Stimulated activated memory B cell treated with anti-CD40 and anti-IgM and Interleukin-4, amounts not matched to agents 10 μg/mL and 1 μg/mL and 100 μg/mL, for 72 hours (primary cell): ENCODE measurements around the gene CNIH4.
"Not testable (repeated sequence)": the region's sequence is repeated elsewhere in the genome, so short reads cannot be mapped to it uniquely, and the experiment has no call there.

Experiments
- ATAC-seq: fragments of 150-1000 bp; cut with Tn5 transposase; 2 replicates; pipeline ENCODE4 v1.10.0; 2021
- H3K27ac Mint-ChIP-seq: one replicate; pipeline ENCODE4 v1.8.0; 2022; ENCODE audit warnings: mild to moderate bottlenecking, mixed read lengths
- H3K27me3 Mint-ChIP-seq: one replicate; pipeline ENCODE4 v1.8.0; 2022; ENCODE audit warnings: mixed read lengths
- H3K36me3 Mint-ChIP-seq: one replicate; pipeline ENCODE4 v1.8.0; 2022; ENCODE audit warnings: mixed read lengths
- H3K4me1 Mint-ChIP-seq: one replicate; pipeline ENCODE4 v1.8.0; 2022; ENCODE audit warnings: mixed read lengths
- H3K4me3 Mint-ChIP-seq: one replicate; pipeline ENCODE4 v1.8.0; 2022; ENCODE audit warnings: mild to moderate bottlenecking, moderate library complexity, mixed read lengths
- H3K9me3 Mint-ChIP-seq: one replicate; pipeline ENCODE4 v1.8.0; 2022; ENCODE audit warnings: mixed read lengths

Gene CNIH4

DNA sequence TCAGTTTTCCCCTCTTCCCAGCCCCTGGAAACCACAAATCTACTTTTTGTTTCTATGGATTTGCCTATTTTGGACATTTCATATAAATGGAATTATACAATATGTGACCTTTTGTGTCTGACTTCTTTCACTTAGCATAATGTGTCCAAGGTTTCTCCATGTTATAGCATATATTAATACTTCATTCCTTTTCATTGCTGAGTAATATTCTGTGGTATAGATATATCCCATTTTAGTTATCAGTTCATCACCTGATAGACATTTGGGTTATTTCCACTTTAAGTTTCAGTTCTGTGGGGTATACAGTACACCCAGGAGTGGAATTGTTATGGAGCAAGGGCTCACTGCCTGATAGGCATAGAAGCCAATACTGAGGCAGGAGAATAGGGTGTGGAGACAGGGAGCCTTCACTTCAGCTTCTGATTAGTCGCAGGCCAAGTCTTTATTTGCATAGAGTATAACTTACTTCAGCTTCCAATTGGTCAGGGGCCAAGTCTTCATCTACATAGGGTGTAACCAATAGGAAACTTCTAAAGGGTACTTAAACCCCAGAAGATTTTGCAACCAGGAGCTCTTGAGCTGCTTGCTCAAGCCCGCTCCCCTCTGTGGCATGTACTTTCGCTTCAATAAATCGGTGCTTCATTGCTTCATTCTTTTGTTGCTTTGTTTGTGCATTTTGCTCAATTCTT lies 18.4 kb upstream of the CNIH4 start:
- H3K4me1 Mint-ChIP-seq: peaks cover 23% of the 10 kb centered on the region
- peaks cover 6% of the 10 kb centered on the region for H3K36me3 Mint-ChIP-seq
- no peak overlapping the region for H3K27ac Mint-ChIP-seq
- H3K4me3 Mint-ChIP-seq: no peak overlapping the region
- peaks cover 9% of the 10 kb centered on the region for H3K9me3 Mint-ChIP-seq
- ATAC-seq: no peak
- peaks cover 16% of the 10 kb centered on the region for H3K27me3 Mint-ChIP-seq

DNA sequence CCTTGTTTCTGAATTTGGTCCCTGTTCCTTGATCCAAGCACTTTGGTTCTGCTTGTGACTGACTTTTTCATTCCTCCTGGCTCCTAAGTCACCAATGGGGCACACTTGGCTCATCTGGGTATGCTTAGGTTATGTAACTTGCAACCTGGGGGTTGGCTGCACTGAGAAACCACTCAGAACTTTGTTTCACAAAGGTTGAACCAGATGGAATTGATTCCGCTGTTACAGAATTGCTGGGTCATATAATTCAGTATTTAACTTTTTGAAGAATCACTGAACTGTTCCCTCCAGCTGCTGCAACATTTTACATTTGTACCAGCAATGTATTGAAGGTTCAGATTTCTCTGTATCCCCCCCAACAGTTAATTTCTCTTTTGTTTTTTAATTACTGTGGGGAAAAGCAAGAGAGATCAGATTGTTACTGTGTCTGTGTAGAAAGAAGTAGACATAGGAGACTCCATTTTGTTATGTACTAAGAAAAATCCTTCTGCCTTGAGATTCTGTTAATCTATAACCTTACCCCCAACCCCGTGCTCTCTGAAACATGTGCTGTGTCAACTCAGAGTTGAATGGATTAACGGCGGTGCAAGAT lies 17.1 kb upstream of the CNIH4 start:
- H3K4me1 Mint-ChIP-seq: peaks cover 11% of the 10 kb centered on the region
- H3K27ac Mint-ChIP-seq: no peak overlapping the region
- no peak for ATAC-seq
- peaks cover 13% of the 10 kb centered on the region for H3K9me3 Mint-ChIP-seq
- peaks cover 10% of the 10 kb centered on the region for H3K36me3 Mint-ChIP-seq
- H3K27me3 Mint-ChIP-seq: peaks cover 18% of the 10 kb centered on the region
- no peak overlapping the region for H3K4me3 Mint-ChIP-seq

DNA sequence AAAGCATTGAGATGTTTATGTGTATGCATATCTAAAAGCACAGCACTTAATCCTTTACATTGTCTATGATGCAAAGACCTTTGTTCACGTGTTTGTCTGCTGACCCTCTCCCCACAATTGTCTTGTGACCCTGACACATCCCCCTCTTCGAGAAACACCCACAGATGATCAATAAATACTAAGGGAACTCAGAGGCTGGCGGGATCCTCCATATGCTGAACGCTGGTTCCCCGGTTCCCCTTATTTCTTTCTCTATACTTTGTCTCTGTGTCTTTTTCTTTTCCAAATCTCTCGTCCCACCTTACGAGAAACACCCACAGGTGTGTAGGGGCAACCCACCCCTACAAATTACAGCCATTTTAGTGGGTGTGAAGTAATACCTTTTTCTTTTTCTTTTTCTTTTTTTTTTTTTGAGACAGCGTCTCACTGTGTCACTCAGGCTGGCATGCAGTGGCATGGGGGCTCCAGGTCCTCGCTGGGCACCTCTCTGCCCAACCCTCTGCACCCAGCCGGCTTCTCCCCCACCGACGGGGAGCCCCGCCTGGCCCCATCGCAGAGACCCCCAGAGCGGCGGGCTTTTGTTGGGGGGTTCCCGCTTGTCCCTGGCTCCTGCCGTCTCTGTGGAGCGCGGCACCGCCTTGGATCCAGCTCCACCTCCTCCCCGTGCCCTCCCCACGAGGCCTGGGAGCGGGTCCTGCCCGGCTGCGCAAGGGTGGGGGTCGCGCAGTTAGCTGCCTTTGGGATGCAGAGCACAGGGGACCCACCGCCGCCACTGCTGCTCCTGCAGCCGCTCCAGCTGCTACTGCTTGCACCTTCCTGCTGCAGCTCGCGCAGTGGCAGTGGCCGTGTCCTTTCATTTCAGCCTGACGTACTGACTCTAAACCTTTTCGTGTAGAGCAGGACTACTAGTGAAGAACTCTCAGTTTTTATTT lies 16.0 kb upstream of the CNIH4 start:
- H3K9me3 Mint-ChIP-seq: peaks cover 13% of the 10 kb centered on the region
- peaks cover 18% of the 10 kb centered on the region for H3K27me3 Mint-ChIP-seq
- not testable (repeated sequence) for H3K27ac Mint-ChIP-seq, H3K4me1 Mint-ChIP-seq, H3K36me3 Mint-ChIP-seq
- ATAC-seq: peak; percentile 63
- H3K4me3 Mint-ChIP-seq: peak overlapping the region; percentile 59

DNA sequence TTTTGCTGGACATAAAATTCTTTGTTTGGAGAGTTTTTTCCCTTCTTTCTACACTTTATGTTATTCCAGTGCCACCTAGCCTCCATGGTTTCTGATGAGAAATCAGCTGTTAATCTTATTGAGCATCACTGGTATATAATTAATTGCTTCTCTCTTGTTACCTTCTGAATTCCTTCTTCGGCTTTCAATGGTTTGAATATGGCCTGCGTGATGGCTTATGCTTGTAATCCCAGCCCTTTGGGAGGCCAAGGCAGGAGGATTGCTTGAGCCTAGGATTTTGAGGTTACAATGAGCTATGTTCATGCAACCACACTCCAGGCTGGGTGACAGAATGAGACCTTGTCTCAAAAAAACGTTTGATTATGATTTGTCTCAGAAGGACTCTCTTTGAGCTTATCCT lies 13.0 kb upstream of the CNIH4 start:
- Mint-ChIP-seq H3K27ac (no peak overlapping the region), H3K4me1 (peaks cover 6% of the 10 kb centered on the region), H3K27me3 (peaks cover 35% of the 10 kb centered on the region), H3K36me3 (peaks cover 10% of the 10 kb centered on the region), H3K9me3 (peaks cover 13% of the 10 kb centered on the region), H3K4me3 (no peak overlapping the region)
- ATAC-seq: no peak

DNA sequence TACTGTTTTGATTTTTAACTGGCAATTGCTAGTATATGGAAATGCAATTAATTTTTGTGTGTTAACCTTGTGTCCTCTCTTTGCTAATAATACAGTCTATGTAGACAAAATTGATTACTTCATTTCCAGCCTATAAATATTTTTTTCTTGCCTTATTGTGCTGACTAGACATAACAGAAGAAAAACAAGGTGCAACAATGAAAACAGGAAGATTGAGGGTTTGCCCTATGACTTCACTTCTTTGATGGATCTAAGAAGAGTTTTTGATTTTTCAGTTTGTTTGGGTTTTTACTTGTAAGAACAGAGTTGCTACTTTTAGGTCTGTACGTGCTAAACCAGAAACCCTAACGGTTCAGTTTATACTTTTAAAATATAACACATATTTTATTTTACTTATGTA lies 8.5 kb upstream of the CNIH4 start:
- H3K27ac Mint-ChIP-seq: no peak overlapping the region
- no peak for ATAC-seq
- no peak overlapping the region for H3K4me3 Mint-ChIP-seq
- no peaks in the 10 kb centered on the region for H3K4me1 Mint-ChIP-seq
- H3K27me3 Mint-ChIP-seq: peaks cover 21% of the 10 kb centered on the region
- H3K36me3 Mint-ChIP-seq: peaks cover 6% of the 10 kb centered on the region
- H3K9me3 Mint-ChIP-seq: peaks cover 5% of the 10 kb centered on the region

DNA sequence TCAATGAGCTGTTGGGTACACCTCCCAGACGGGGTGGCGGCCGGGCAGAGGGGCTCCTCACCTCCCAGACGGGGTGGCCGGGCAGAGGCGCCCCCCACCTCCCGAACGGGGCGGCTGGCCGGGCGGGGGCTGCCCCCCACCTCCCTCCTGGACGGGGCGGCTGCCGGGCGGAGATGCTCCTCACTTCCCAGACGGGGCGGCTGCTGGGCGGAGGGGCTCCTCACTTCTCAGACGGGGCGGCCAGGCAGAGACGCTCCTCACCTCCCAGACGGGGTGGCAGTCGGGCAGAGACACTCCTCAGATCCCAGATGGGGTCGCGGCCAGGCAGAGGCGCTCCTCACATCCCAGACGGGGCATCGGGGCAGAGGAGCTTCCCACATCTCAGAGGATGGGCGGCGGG lies 7.0 kb upstream of the CNIH4 start:
- ATAC-seq, H3K4me3 Mint-ChIP-seq, H3K4me1 Mint-ChIP-seq, H3K36me3 Mint-ChIP-seq, H3K27ac Mint-ChIP-seq, H3K9me3 Mint-ChIP-seq: not testable (repeated sequence)
- H3K27me3 Mint-ChIP-seq: peaks cover 17% of the 10 kb centered on the region

DNA sequence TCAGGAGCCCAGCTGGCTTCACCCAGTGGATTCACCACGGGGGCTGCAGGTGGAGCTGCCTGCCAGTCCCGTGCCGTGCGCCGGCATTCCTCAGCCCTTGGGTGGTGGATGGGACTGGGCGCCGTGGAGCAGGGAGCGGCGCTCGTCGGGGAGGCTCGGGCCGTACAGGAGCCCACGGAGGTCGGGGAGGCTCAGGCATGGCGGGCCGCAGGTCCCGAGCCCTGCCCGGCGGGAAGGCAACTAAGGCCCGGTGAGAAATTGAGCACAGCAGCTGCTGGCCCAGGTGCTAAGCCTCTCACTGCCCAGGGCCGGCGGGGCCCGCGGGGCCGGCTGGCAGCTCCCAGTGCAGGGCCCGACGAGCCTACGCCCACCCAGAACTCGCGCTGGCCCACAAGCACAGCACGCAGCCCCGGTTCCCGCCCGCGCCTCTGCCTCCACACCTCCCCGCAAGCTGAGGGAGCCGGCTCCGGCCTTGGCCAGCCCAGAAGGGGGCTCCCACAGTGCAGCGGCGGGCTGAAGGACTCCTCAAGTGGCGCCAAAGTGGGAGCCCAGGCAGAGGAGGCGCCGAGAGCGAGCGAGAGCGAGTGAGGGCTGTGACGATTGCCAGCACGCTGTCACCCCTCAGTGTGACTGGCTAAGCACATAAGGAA lies 4.1 kb upstream of the CNIH4 start:
- H3K36me3 Mint-ChIP-seq, H3K4me3 Mint-ChIP-seq, H3K27me3 Mint-ChIP-seq, H3K27ac Mint-ChIP-seq, H3K9me3 Mint-ChIP-seq, H3K4me1 Mint-ChIP-seq, ATAC-seq: not testable (repeated sequence)

DNA sequence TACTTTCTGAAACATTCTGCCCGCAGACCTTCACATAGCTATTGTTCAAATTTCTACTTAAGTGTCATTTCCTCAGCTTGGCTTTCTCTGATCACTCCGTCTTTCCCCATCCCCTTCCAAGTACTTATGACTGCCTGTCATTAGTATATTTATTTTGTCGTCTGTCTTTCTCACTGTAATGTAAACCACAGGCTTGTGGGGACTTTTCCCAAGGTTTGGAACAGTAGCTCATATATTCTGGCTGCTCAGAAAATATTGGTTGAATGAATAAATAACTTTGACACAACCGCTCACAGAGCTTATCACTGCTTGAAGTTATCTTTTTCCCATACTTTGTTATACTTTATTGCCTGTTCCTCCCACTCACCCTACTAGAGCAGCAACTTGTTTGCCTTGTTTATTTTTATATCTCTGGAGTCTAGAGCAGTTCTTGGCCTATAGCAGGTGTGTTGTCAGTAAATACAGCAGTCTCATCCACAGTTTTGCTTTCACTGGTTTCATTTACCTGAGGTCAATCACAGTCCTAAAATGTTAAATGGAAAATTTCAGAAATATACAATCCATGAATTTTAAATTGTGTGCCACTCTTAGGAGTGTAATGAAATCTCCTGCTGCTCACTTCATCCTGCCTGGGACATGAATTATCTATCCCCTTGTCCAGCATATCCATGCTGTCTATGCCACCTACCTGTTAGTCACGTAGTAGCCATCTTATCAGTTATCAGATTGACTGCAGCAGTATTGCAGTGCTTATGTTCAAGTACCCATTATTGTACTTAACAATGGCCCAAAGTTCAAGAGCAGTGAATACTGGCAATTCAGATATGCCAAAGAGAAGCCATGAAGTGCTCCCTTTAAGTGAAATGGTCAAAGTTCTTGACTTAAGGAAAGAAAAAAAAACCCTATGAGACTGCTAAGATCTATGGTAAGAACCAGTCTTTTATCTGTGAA lies 2.4 kb upstream of the CNIH4 start:
- H3K9me3 Mint-ChIP-seq: no peaks in the 10 kb centered on the region
- H3K27me3 Mint-ChIP-seq: no peaks in the 10 kb centered on the region
- peaks cover 6% of the 10 kb centered on the region for H3K36me3 Mint-ChIP-seq
- no peak overlapping the region for H3K27ac Mint-ChIP-seq
- ATAC-seq: no peak
- H3K4me3 Mint-ChIP-seq: no peak overlapping the region
- peaks cover 22% of the 10 kb centered on the region for H3K4me1 Mint-ChIP-seq

DNA sequence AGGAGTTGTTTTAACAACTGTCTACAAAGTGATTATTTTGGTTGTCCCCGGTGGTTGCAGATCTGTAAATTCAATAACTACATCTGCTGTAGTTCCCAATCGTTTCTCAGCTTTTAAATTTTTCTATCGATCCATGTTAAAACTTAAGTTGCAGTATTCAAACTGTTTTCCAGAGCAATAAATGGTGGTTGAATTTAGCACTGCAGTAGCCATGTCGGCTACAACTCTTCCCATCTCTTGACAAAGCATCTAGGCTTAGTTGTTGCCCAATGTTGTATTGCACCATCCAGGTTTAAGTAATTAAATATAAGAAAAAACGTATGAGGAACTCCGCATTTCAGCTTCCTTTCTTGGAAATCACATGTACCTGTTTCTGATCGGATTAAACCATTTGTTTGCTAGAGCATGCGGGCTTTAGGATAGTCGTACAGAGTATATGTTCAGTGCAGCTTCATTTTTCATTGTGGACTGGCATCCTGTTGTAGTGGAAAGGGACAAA lies 996 bp downstream of the CNIH4 start:
- Mint-ChIP-seq H3K9me3 (no peaks in the 10 kb centered on the region), H3K27me3 (no peaks in the 10 kb centered on the region), H3K36me3 (peaks cover 15% of the 10 kb centered on the region), H3K27ac (peak overlapping the region; percentile 81), H3K4me3 (peak overlapping the region; percentile 88), H3K4me1 (peaks cover 36% of the 10 kb centered on the region)
- ATAC-seq: no peak

DNA sequence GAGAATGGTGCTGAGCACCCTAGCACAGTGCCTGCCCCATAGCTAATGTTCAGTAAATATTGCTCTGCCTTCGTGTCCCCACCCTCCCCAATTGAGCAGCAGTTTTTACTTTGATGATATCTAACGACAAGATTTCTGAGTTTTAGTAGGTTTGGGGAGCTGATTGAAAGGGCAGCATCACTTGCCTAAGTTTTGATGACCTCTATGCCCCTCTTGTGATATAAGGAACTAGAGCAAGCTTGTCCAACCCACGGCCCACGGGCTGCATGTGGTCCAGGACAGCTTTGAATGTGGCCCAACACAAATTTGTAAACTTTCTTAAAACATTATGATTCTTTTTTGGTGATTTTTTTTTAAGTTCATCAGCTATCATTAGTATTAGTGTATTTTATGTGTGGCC lies 1.6 kb downstream of the CNIH4 start:
- Mint-ChIP-seq H3K27ac (no peak overlapping the region), H3K36me3 (peaks cover 21% of the 10 kb centered on the region), H3K4me1 (peaks cover 41% of the 10 kb centered on the region), H3K4me3 (peak overlapping the region; percentile 88), H3K9me3 (no peaks in the 10 kb centered on the region), H3K27me3 (no peaks in the 10 kb centered on the region)
- no peak for ATAC-seq

DNA sequence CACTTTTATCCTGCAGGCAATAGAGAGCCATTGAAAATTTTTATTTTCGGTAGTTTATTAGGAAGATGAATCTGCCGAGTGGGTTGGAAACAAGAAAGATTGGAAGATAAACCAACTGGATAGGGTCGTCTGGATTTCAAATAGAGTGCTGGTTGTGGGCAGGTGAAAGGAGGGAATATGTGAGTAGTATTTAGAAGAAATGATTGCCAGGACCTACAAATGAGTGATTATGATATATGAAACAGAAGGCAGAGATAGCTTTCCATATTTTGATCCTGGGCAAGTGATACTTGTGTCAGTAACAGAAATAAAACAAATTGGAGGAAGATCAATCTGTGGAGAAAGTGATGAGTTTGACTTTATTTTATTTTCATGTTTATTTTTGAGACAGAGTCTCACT lies 2.5 kb downstream of the CNIH4 start:
- H3K4me1 Mint-ChIP-seq: peaks cover 51% of the 10 kb centered on the region
- no peak overlapping the region for H3K27ac Mint-ChIP-seq
- peaks cover 31% of the 10 kb centered on the region for H3K36me3 Mint-ChIP-seq
- no peaks in the 10 kb centered on the region for H3K27me3 Mint-ChIP-seq
- ATAC-seq: no peak
- H3K9me3 Mint-ChIP-seq: no peaks in the 10 kb centered on the region
- no peak overlapping the region for H3K4me3 Mint-ChIP-seq

DNA sequence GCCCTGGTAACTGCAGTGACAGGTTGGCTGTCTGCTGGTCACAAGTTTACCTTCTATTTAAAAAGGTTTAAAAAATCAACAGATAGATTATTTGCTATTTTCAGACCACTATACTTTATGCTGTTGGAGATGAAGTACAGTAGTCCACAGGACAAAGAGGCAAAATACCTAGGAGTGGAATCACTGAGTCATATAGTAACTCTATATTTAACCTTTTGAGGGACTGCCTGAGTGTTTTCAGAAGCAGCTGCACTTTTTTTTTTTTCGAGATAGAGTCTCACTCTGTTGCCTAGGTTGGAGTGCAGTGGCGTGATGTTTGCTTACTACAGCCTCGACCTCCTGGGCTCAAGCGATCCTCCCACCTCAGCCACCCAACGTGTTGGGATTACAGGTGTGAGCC lies 11.7 kb downstream of the CNIH4 start:
- peaks cover 25% of the 10 kb centered on the region for H3K4me1 Mint-ChIP-seq
- H3K4me3 Mint-ChIP-seq: no peak overlapping the region
- no peaks in the 10 kb centered on the region for H3K9me3 Mint-ChIP-seq
- H3K27me3 Mint-ChIP-seq: no peaks in the 10 kb centered on the region
- ATAC-seq: peak; percentile 70
- peaks cover 60% of the 10 kb centered on the region for H3K36me3 Mint-ChIP-seq
- H3K27ac Mint-ChIP-seq: no peak overlapping the region

DNA sequence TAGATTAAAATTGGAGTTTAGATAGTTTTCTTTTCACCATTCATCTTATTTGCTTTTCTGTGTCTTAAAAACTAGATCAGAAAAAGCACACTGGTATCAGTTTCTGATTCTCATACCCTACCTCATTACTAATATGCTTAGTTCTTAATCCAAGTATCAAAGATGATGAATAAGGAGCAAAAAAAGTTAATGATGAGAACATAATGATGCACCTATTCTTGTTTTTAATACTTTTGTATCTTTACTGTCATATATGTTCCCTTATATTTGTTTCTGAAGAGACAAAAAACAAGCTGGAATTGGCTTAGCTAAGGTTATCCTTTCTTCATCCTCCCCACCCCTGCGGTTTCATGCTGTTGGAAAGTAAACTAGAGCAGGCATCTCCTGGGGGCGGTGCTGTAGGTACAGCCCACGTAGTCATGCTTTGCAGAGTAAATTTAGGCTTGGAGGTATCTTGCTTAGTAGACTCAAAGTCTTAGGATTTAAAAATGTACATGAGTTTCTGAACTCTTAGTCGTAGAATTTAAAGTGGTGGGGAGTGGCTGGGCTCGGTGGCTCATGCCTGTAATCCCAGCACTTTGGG lies 16.4 kb downstream of the CNIH4 start:
- H3K36me3 Mint-ChIP-seq: peaks cover 74% of the 10 kb centered on the region
- no peak overlapping the region for H3K27ac Mint-ChIP-seq
- H3K9me3 Mint-ChIP-seq: no peaks in the 10 kb centered on the region
- ATAC-seq: no peak
- H3K4me3 Mint-ChIP-seq: no peak overlapping the region
- no peaks in the 10 kb centered on the region for H3K27me3 Mint-ChIP-seq
- H3K4me1 Mint-ChIP-seq: peaks cover 4% of the 10 kb centered on the region

DNA sequence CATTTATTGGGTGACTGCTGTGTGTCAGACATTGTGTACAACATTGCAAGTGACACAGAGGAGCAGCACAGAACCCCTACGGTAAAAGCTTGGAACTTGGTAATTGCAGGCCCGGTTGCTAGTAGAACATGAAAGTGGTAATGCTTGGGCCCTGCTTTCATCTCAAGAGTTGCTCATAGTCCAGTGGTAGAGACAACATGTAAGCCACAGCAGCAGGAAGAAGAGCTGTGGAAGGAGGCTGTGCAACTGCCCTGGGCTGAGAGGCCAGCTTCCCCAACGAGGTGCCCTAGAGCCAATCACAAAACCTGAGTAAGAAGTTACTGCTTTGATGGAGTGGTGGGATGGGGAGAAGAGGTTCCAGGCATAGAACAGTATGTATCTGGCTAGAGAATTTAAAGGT lies 18.4 kb downstream of the CNIH4 start:
- H3K4me3 Mint-ChIP-seq: no peak overlapping the region
- no peaks in the 10 kb centered on the region for H3K9me3 Mint-ChIP-seq
- peaks cover 65% of the 10 kb centered on the region for H3K36me3 Mint-ChIP-seq
- ATAC-seq: no peak
- peaks cover 15% of the 10 kb centered on the region for H3K4me1 Mint-ChIP-seq
- no peak overlapping the region for H3K27ac Mint-ChIP-seq
- H3K27me3 Mint-ChIP-seq: no peaks in the 10 kb centered on the region
